Endothelial cell of umbilical vein (primary cell): ENCODE data around the gene SLC44A5. TPM values are rescaled to one million over a fixed set of nuclear protein-coding genes. Genes with fewer than 3 reads are reported as not detected.

Experiments
- BruUV-seq: library from RNA; stranded (reverse); fragments of 400-500 nt; replicated peaks from 2 replicates; lab custom pipeline; 2021; lab: Mats Ljungman, UMichigan
- CTCF ChIA-PET: fragments of 300-600, 350-600 bp; sonication (Branson Sonifier 250); formaldehyde crosslinking; loops from one replicate; lab custom pipeline; 2021; ENCODE audit warnings: antibody characterized with exemption, inconsistent platforms; lab: Charles Lee
- POLR2A ChIA-PET: fragments of 300-600, 350-600 bp; sonication (Branson Sonifier 250); formaldehyde crosslinking; loops from one replicate; lab custom pipeline; 2021; ENCODE audit warnings: antibody characterized with exemption, inconsistent platforms; lab: Charles Lee
- DNase-seq: peaks from one replicate; pipeline ENCODE4 v3.0.0-alpha.2; 2011; ENCODE audit warnings: low read depth, low spot score
- FAIRE-seq: peaks from 2 replicates; lab custom pipeline; 2011; peaks lifted over from hg19 to GRCh38; lab: Jason Lieb, UNC
- H2AFZ ChIP-seq: 2 replicates; pipeline ENCODE4 v1.6.0; 2012; ENCODE audit warnings: low read depth, low read length, control low read depth, inconsistent platforms
- H3K27ac ChIP-seq: 2 replicates; pipeline ENCODE4 v1.5.1; 2011; ENCODE audit warnings: low read depth, mild to moderate bottlenecking, control low read depth, low read length, moderate library complexity; ENCODE audit not compliant: insufficient read depth
- H3K27me3 ChIP-seq, 2 experiments: 2 replicates each; pipeline versions ENCODE4 v1.6.0 to v1.6.1; 2011; ENCODE audit warnings: low read length in 2 of 2, mixed read lengths in 1 of 2; ENCODE audit not compliant: control insufficient read depth in 2 of 2, insufficient read depth in 2 of 2
- H3K36me3 ChIP-seq, 2 experiments: 2 replicates in 1 of 2; 3 replicates in 1 of 2; pipeline ENCODE4 v1.5.1; 2011; ENCODE audit warnings: low read length in 2 of 2, mild to moderate bottlenecking in 1 of 2, moderate library complexity in 1 of 2; ENCODE audit not compliant: control insufficient read depth in 2 of 2, insufficient read depth in 2 of 2; ENCODE audit errors: extremely low read depth in 1 of 2
- H3K4me1 ChIP-seq: 3 replicates; pipeline ENCODE4 v1.5.1; 2011; ENCODE audit warnings: mild to moderate bottlenecking, low read length; ENCODE audit not compliant: control insufficient read depth, insufficient read depth; ENCODE audit errors: extremely low read depth
- H3K4me2 ChIP-seq: 2 replicates; pipeline ENCODE4 v1.6.1; 2011; ENCODE audit warnings: low read length, control low read depth, mixed read lengths; ENCODE audit not compliant: insufficient read depth
- H3K4me3 ChIP-seq, 3 experiments: fragments of 200-600 bp in 1 of 3; sonication (generic), shearing (Covaris generic) in 1 of 3; replicated peaks in 1 of 3; 2 replicates each; pipeline ENCODE4 v1.5.1; 2011 to 2016; ENCODE audit warnings: control low read depth in 3 of 3, low read length in 3 of 3, mild to moderate bottlenecking in 2 of 3, inconsistent platforms in 1 of 3, low read depth in 1 of 3, moderate library complexity in 1 of 3; ENCODE audit not compliant: insufficient read depth in 1 of 3
- H3K79me2 ChIP-seq: 2 replicates; pipeline ENCODE4 v1.6.0; 2012; ENCODE audit warnings: low read length, inconsistent platforms; ENCODE audit not compliant: control insufficient read depth, insufficient read depth
- H3K9ac ChIP-seq: replicated peaks from 2 replicates; pipeline ENCODE3; 2011; ENCODE audit warnings: low read length, control low read depth; ENCODE audit not compliant: insufficient read depth; ENCODE audit errors: extremely low read depth
- H3K9me1 ChIP-seq: replicated peaks from 3 replicates; pipeline ENCODE4 v1.6.0; 2011; ENCODE audit warnings: mild to moderate bottlenecking, low read length; ENCODE audit not compliant: control insufficient read depth, insufficient read depth; ENCODE audit errors: extremely low read depth
- H3K9me3 ChIP-seq: replicated peaks from 2 replicates; pipeline ENCODE4 v1.5.1; 2012; ENCODE audit warnings: low read length, inconsistent platforms; ENCODE audit not compliant: control insufficient read depth, insufficient read depth
- H4K20me1 ChIP-seq: replicated peaks from 2 replicates; pipeline ENCODE3; 2011; ENCODE audit warnings: mild to moderate bottlenecking, low read length; ENCODE audit not compliant: control insufficient read depth, insufficient read depth; ENCODE audit errors: extremely low read depth
- EZH2 ChIP-seq: IDR thresholded peaks from 2 replicates; pipeline ENCODE4 v1.6.1; 2012; ENCODE audit warnings: borderline replicate concordance, low read depth, mild to moderate bottlenecking, moderate library complexity, low read length, inconsistent platforms; ENCODE audit not compliant: severe bottlenecking
- FOS ChIP-seq: IDR thresholded peaks from 2 replicates; pipeline ENCODE4 v1.6.1; 2011; ENCODE audit warnings: mild to moderate bottlenecking, low read length, moderate library complexity, borderline replicate concordance; ENCODE audit not compliant: insufficient read depth
- GATA2 ChIP-seq: IDR thresholded peaks from 2 replicates; pipeline ENCODE4 v1.7.0; 2011; ENCODE audit warnings: low read depth, mild to moderate bottlenecking, moderate library complexity, mixed read lengths, low read length; ENCODE audit not compliant: insufficient read length, insufficient read depth
- POLR2A ChIP-seq: IDR thresholded peaks from 2 replicates; pipeline ENCODE4 v1.6.1; 2012; ENCODE audit warnings: low read depth, mild to moderate bottlenecking, control low read depth, low read length
- POLR2AphosphoS5 ChIP-seq: IDR thresholded peaks from 2 replicates; pipeline ENCODE4 v1.6.1; 2012; ENCODE audit warnings: low read depth, mild to moderate bottlenecking, control low read depth, low read length, moderate library complexity; ENCODE audit not compliant: insufficient read depth
- dilution Hi-C: fragments of 300-500 bp; cut with MboI; formaldehyde crosslinking; loops from one replicate; pipeline ENCODE4 v1.15.0; 2019; ENCODE audit warnings: low sequenced_read_pairs; ENCODE audit not compliant: extremely low pct_ligation_motif_present
- intact Hi-C: fragments of 100-400 bp; cut with micrococcal nuclease; formaldehyde crosslinking; loops from one replicate; pipeline ENCODE4 v1.10.0; 2022
- polyA plus RNA-seq, 4 experiments: library from polyadenylated mRNA; depleted of rRNA in 3 of 4; stranded (reverse) in 3 of 4; unstranded in 1 of 4; fragments of >200 nt; gene quantifications; 2 replicates each; pipeline versions ENCODE4 v1.2.1 to v1.2.3, GENCODE V29; 2011 to 2012; ENCODE audit warnings: missing spikeins in 1 of 4
- total RNA-seq: library from RNA; stranded (reverse); gene quantifications from 2 replicates; pipeline ENCODE4 v1.2.3, GENCODE V29; 2021
- TF ChIP-seq, protein P1 (sequence below), 2 donors: IDR thresholded peaks; 1 replicate in 1 of 2; 2 replicates in 1 of 2; pipeline ENCODE4 v1.5.1; 2011; ENCODE audit warnings: low read length in 2 of 2, mild to moderate bottlenecking in 2 of 2, moderate library complexity in 2 of 2, control low read depth in 1 of 2, inconsistent platforms in 1 of 2, low read depth in 1 of 2; ENCODE audit not compliant: insufficient read depth in 1 of 2; ENCODE audit errors: extremely low read depth in 1 of 2

Gene SLC44A5
- total and polyA plus RNA-seq, 2 donors (not counting 3 experiments of a cell fraction or from before 2014, with no cell fraction given), result 1.6 to 3.2 TPM

DNA sequence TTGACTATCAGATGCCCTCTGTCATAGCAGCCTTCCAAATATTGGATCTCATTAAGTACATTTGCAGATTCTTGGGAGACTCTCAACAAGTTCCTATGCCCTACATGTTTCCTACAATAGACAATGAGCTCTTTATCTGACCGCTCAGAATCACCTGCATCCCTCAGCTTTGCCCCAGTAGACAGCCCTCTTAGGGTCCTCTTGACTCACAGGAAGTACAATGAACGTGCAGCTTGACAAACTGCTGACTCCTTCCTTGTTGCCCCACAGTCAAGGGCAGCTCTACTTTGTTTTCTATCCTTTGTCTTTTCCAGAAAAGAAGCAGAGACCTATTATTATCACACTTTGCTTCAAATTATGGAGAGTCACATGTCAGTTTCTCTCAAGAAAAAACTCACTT is 27.6 kb downstream of the SLC44A5 start:
- Histone ChIP-seq H3K27ac (no peak overlapping the region), H2AFZ (no peak overlapping the region), H3K9me3 (no peaks in the 10 kb centered on the region), H3K4me2 (no peak overlapping the region), H3K27me3 (no peaks in the 10 kb centered on the region), H3K9ac (no peak overlapping the region), H3K9me1 (no peaks in the 10 kb centered on the region), H3K79me2 (no peaks in the 10 kb centered on the region), H3K36me3 (no peaks in the 10 kb centered on the region), H4K20me1 (no peaks in the 10 kb centered on the region), H3K4me1 (peaks cover 26% of the 10 kb centered on the region), H3K4me3 (no peak overlapping the region)
- no TSS peak for BruUV-seq
- dilution Hi-C loops, result no loop called here
- intact Hi-C loops, result loop anchor here (1.0 kb wide), 2 partner anchors 318 to 350 kb away; no protein-coding TSS in a partner anchor
- ChIA-PET POLR2A (no interaction called here), CTCF (interaction anchor here (0.6 to 7.2 kb wide), 28 partner anchors 9 to 811 kb away, joined by 3 to 143 read pairs (median 4); no protein-coding TSS in a partner anchor)
- DNase-seq (peak; percentile 48), FAIRE-seq (no peak)
- TF ChIP-seq FOS, result peak; percentile 27
- no peak for TF ChIP-seq POLR2A

DNA sequence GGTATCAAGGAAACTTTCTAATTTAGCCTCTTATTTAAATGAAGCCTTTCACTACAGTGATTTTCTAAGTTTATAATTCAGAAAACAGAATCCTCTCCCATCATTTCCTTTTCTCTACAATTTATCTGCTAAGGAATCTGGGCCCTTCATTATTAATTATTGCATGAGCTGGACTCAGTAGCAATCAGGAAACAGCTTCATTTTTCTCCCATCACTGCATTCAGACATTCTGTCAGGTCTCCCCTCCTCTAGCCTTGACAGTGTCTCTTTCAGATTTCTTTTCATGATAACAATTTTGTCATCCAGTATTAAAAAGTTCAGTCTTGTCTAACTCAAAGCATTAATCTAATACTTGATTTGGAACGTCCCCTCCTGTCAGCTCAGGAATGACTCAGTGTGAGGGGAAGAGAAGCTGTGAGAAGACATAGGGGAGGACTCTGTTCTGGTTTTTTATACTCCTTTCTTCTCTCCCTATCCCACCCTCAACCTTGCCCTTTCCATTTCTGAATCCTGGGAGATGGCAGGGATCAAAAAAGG is 28.1 kb downstream of the SLC44A5 start:
- no peak overlapping the region for H3K4me2 ChIP-seq
- dilution Hi-C loops, result no loop called here
- no peaks in the 10 kb centered on the region for H3K79me2 ChIP-seq
- FAIRE-seq (no peak), DNase-seq (peak; percentile 52)
- TF ChIP-seq EZH2, result no peak
- no peak for TF ChIP-seq POLR2AphosphoS5
- TF ChIP-seq, protein P1, sequence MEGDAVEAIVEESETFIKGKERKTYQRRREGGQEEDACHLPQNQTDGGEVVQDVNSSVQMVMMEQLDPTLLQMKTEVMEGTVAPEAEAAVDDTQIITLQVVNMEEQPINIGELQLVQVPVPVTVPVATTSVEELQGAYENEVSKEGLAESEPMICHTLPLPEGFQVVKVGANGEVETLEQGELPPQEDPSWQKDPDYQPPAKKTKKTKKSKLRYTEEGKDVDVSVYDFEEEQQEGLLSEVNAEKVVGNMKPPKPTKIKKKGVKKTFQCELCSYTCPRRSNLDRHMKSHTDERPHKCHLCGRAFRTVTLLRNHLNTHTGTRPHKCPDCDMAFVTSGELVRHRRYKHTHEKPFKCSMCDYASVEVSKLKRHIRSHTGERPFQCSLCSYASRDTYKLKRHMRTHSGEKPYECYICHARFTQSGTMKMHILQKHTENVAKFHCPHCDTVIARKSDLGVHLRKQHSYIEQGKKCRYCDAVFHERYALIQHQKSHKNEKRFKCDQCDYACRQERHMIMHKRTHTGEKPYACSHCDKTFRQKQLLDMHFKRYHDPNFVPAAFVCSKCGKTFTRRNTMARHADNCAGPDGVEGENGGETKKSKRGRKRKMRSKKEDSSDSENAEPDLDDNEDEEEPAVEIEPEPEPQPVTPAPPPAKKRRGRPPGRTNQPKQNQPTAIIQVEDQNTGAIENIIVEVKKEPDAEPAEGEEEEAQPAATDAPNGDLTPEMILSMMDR (IDR thresholded peaks at IDR 0.05; ENCODE audit: extremely low read depth in 1 of 2, insufficient read depth in 1 of 2, low read depth in 1 of 2, low read length in 2 of 2), result peak in 1 of 2 donors; percentile 19
- peak; percentile 70 for TF ChIP-seq GATA2
- TF ChIP-seq FOS, result no peak
- POLR2A ChIA-PET, result no interaction called here
- no TSS peak for BruUV-seq
- no peak overlapping the region for H3K9ac ChIP-seq
- H3K27ac ChIP-seq, result no peak overlapping the region
- no peaks in the 10 kb centered on the region for H4K20me1 ChIP-seq
- no peaks in the 10 kb centered on the region for H3K27me3 ChIP-seq
- H3K9me3 ChIP-seq, result no peaks in the 10 kb centered on the region
- no peak overlapping the region for H2AFZ ChIP-seq
- intact Hi-C loops, result loop anchor here (1.0 kb wide), 2 partner anchors 317 to 349 kb away; no protein-coding TSS in a partner anchor
- H3K4me3 ChIP-seq, result no peak overlapping the region
- CTCF ChIA-PET, result interaction anchor here (0.6 to 7.2 kb wide), 29 partner anchors 9 to 811 kb away, joined by 3 to 143 read pairs (median 4); no protein-coding TSS in a partner anchor
- no peaks in the 10 kb centered on the region for H3K36me3 ChIP-seq
- peaks cover 28% of the 10 kb centered on the region for H3K4me1 ChIP-seq
- H3K9me1 ChIP-seq, result no peaks in the 10 kb centered on the region
